K562 (cell line): Measurements from ENCODE around the gene PSMB7.

Experiments used
- BRF1 ChIP-seq: IDR thresholded peaks from 3 replicates; pipeline ENCODE4 v1.6.1; 2011; ENCODE audit warnings: borderline replicate concordance, mild to moderate bottlenecking; ENCODE audit not compliant: insufficient read length; ENCODE audit errors: extremely low read depth
- MAFK ChIP-seq: IDR thresholded peaks from 2 replicates; pipeline ENCODE4 v1.6.1; 2011; ENCODE audit warnings: low read length, improper control_type of control experiment

DNA sequence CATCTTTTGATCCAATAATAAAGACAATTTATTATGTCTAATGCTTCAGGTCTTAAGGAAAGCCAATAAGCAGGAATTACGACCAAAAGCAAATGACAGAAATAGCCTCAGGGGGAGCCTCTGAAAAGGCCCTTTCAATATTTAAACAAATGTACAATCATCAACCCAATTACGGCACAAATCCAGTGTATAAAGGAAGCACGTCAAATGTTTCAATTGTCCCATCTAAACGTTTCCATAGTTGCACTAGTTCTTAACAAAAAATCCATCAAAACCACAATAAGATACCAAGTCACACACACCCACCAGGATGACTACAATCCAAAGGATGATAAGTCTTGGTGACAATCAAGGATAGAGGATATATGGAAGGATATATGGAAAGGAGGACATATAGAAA is 41.9 kb downstream of the PSMB7 start:
- no peak for TF ChIP-seq BRF1
- no peak for TF ChIP-seq MAFK
